ENCODE data around the gene MCC.

- TF ChIP-seq TOX (CRISPR knock-in tag; IDR thresholded peaks at IDR 0.05; ENCODE audit: borderline replicate concordance) (no peak), TSHZ2 (CRISPR knock-in tag; IDR thresholded peaks at IDR 0.05) (no peak), ZFP3 (CRISPR knock-in tag; IDR thresholded peaks at IDR 0.05) (no peak), ESRRG (CRISPR knock-in tag; IDR thresholded peaks at IDR 0.05) (no peak), ARNTL (CRISPR knock-in tag; IDR thresholded peaks at IDR 0.05; ENCODE audit: borderline replicate concordance, low read depth) (no peak), RARB (CRISPR knock-in tag; IDR thresholded peaks at IDR 0.05) (no peak), PATZ1 (CRISPR knock-in tag; IDR thresholded peaks at IDR 0.05; ENCODE audit: borderline replicate concordance) (no peak), BACH2 (CRISPR knock-in tag; IDR thresholded peaks at IDR 0.05; ENCODE audit: borderline replicate concordance) (no peak), ZNF8 (CRISPR knock-in tag; IDR thresholded peaks at IDR 0.05) (no peak), GLIS3 (CRISPR knock-in tag; IDR thresholded peaks at IDR 0.05) (no peak), TCF4 (CRISPR knock-in tag; IDR thresholded peaks at IDR 0.05; ENCODE audit: borderline replicate concordance) (no peak), ZFP30 (CRISPR knock-in tag; IDR thresholded peaks at IDR 0.05) (no peak), ISL1 (CRISPR knock-in tag; IDR thresholded peaks at IDR 0.05) (no peak), CREB5 (CRISPR knock-in tag; IDR thresholded peaks at IDR 0.05; ENCODE audit: low read depth) (no peak)
Measured at GRCh38 chr5:113264046-113264445, 224.2 kb downstream of the MCC start.
